ENCODE measurements around the gene ERP44.

DNA sequence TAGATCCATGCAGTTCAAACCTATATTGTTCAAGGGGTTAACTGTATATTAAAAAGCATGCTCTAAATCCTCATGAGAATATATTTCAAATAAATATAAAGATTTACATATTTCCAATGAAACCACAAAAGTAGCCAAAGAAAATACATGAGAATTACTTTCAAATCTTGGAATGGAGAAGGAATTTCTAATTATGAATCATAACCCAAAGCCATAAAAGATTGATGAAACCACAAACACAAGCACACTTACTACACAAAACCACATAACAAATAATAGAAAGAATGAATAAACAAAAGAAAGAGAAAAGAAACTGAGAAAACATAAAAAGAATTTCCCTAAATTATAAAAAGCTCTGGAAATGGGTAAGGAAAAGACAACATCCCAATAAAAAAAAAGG lies 16.0 kb downstream of the ERP44 start:
- TF ChIP-seq POLR2A (IDR thresholded peaks at IDR 0.05; ENCODE audit: low read depth, low read length) (no peak), POLR2AphosphoS5 (IDR thresholded peaks at IDR 0.05; ENCODE audit: low read depth, low read length) (no peak), TAF1 (IDR thresholded peaks at IDR 0.05; ENCODE audit: borderline replicate concordance, low read depth, low read length) (no peak)
